OCI-LY3 (cell line): Measurements from ENCODE around the gene VTCN1.

Experiments
- H2AFZ ChIP-seq: fragments of 200-600, 300-600 bp; shearing (Covaris generic); 2 replicates; pipeline ENCODE4 v1.6.0; 2014; ENCODE audit warnings: antibody characterized with exemption, low read depth, low read length
- H3K27ac ChIP-seq: fragments of 200-600, 300-600 bp; sonication (generic); 2 replicates; pipeline ENCODE4 v1.5.1; 2014; ENCODE audit warnings: mild to moderate bottlenecking, low read length, moderate library complexity, mixed read lengths
- H3K27me3 ChIP-seq: fragments of 200-600, 300-600 bp; sonication (generic); 2 replicates; pipeline ENCODE4 v1.6.1; 2014; ENCODE audit warnings: low read depth, low read length, mixed read lengths
- H3K36me3 ChIP-seq: fragments of 200-600, 300-600 bp; sonication (generic); replicated peaks from 2 replicates; pipeline ENCODE3; 2014; ENCODE audit warnings: low read depth, low read length, mixed read lengths
- H3K4me1 ChIP-seq: fragments of 300-600, 200-600 bp; sonication (generic); 2 replicates; pipeline ENCODE4 v1.6.1; 2014; ENCODE audit warnings: low read length, mixed read lengths
- H3K4me2 ChIP-seq: fragments of 200-600, 300-600 bp; sonication (generic); 2 replicates; pipeline ENCODE4 v1.6.1; 2014; ENCODE audit warnings: low read length, mixed read lengths
- H3K4me3 ChIP-seq: fragments of 300-600, 200-600 bp; sonication (generic); 2 replicates; pipeline ENCODE4 v1.5.1; 2014; ENCODE audit warnings: antibody characterized with exemption, mild to moderate bottlenecking, low read length, moderate library complexity
- H3K79me2 ChIP-seq: fragments of 300-600, 200-600 bp; shearing (Covaris generic); 2 replicates; pipeline ENCODE4 v1.6.1; 2014; ENCODE audit warnings: mild to moderate bottlenecking, low read length, mixed read lengths
- H3K9ac ChIP-seq: fragments of 300-600, 200-600 bp; shearing (Covaris generic); 2 replicates; pipeline ENCODE4 v1.6.0; 2014; ENCODE audit warnings: mild to moderate bottlenecking, low read length, moderate library complexity
- H3K9me3 ChIP-seq: fragments of 200-600, 300-600 bp; shearing (Covaris generic); 2 replicates; pipeline ENCODE4 v1.6.1; 2014; ENCODE audit warnings: low read length, mixed read lengths; ENCODE audit not compliant: insufficient read depth
- H4K20me1 ChIP-seq: fragments of 200-600, 300-600 bp; sonication (generic); 2 replicates; pipeline ENCODE4 v1.6.1; 2016; ENCODE audit warnings: low read length, mixed read lengths; ENCODE audit not compliant: insufficient read depth
- EZH2phosphoT487 ChIP-seq: fragments of 200-600 bp; shearing (Covaris generic); IDR thresholded peaks from 2 replicates; pipeline ENCODE4 v1.6.1; 2018; ENCODE audit warnings: antibody characterized with exemption, mixed run types, low read depth
- TF ChIP-seq, protein P1 (sequence below): fragments of 200-600, 300-600 bp; sonication (generic); IDR thresholded peaks from 2 replicates; pipeline ENCODE4 v1.5.1; 2014; ENCODE audit warnings: antibody characterized with exemption, low read length, low read depth

The VTCN1 gene

GRCh38 chr1:117114877-117115276, 95.8 kb downstream of the VTCN1 start:
- TF ChIP-seq EZH2phosphoT487: no peak
- TF ChIP-seq, protein P1, sequence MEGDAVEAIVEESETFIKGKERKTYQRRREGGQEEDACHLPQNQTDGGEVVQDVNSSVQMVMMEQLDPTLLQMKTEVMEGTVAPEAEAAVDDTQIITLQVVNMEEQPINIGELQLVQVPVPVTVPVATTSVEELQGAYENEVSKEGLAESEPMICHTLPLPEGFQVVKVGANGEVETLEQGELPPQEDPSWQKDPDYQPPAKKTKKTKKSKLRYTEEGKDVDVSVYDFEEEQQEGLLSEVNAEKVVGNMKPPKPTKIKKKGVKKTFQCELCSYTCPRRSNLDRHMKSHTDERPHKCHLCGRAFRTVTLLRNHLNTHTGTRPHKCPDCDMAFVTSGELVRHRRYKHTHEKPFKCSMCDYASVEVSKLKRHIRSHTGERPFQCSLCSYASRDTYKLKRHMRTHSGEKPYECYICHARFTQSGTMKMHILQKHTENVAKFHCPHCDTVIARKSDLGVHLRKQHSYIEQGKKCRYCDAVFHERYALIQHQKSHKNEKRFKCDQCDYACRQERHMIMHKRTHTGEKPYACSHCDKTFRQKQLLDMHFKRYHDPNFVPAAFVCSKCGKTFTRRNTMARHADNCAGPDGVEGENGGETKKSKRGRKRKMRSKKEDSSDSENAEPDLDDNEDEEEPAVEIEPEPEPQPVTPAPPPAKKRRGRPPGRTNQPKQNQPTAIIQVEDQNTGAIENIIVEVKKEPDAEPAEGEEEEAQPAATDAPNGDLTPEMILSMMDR: no peak
- Histone ChIP-seq H3K9me3 (no peaks in the 10 kb centered on the region), H3K4me2 (no peak overlapping the region), H4K20me1 (no peaks in the 10 kb centered on the region), H2AFZ (no peak overlapping the region), H3K27ac (no peak overlapping the region), H3K4me3 (no peak overlapping the region), H3K4me1 (no peaks in the 10 kb centered on the region), H3K27me3 (no peaks in the 10 kb centered on the region), H3K79me2 (no peaks in the 10 kb centered on the region), H3K9ac (no peak overlapping the region), H3K36me3 (no peaks in the 10 kb centered on the region)

DNA sequence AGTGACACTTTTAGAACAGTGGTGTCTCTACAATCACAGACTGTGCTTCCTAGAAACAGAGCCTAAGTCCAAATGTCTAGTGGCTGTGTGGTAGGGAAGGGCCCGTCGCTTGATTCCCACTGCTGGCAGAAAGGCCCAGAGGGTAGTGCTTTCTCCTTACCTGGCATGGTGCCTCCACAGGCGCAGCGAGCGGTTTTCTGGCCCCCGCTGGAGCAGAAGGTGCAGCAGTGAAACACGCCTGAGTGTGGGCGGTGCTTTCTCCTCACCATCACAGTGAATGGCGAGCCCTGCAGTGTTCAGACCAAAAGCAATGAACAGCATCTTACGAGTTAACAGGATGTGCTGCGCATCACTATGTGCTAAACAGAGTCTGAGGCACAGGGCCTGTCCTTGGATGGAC, 97.5 kb downstream of the VTCN1 start:
- Histone ChIP-seq H3K36me3 (no peaks in the 10 kb centered on the region), H3K4me2 (no peak overlapping the region), H3K9ac (no peak overlapping the region), H3K4me3 (no peak overlapping the region), H3K4me1 (no peaks in the 10 kb centered on the region), H3K27me3 (no peaks in the 10 kb centered on the region), H3K79me2 (no peaks in the 10 kb centered on the region), H3K27ac (no peak overlapping the region), H4K20me1 (no peaks in the 10 kb centered on the region), H2AFZ (no peak overlapping the region), H3K9me3 (no peaks in the 10 kb centered on the region)
- TF ChIP-seq, protein P1: no peak
- TF ChIP-seq EZH2phosphoT487: no peak

DNA sequence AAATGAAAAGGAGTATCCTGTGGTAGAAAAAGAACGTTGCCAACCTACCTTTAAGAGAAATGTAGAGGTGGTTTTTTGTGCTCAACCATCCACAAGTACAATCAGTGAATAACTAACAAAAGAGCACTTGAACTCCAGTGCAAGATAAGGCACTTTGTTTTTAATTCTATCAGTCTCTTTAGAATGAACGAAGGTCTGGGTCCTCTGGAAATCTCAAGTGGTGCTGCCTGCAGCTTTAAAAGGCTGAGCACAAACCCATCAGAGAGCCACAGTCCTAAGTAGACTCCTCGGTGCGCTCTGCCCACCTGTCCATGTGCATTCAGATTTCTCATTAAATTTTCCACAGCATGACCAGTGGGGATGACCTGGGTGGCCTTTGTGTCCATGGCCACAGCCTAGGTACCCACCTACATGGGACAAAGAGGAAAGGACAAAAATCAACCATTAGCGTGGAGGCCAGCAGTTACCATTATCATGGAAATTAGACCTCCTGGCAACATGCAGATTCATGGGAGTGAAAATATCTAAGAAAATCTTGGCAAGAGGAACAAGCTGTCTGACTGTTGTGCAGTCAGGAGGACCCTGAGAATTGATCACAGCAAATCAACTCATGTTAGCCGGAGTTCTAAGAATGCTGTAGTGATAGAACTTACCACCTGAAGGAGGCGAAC, 98.5 kb downstream of the VTCN1 start:
- Histone ChIP-seq H3K4me1 (no peaks in the 10 kb centered on the region), H3K4me2 (no peak overlapping the region), H3K27me3 (no peaks in the 10 kb centered on the region), H3K27ac (no peak overlapping the region), H3K9ac (no peak overlapping the region), H3K79me2 (no peaks in the 10 kb centered on the region), H4K20me1 (no peaks in the 10 kb centered on the region), H3K9me3 (no peaks in the 10 kb centered on the region), H3K4me3 (no peak overlapping the region), H2AFZ (no peak overlapping the region), H3K36me3 (peaks cover 3% of the 10 kb centered on the region)
- TF ChIP-seq EZH2phosphoT487: no peak
- TF ChIP-seq, protein P1: no peak

DNA sequence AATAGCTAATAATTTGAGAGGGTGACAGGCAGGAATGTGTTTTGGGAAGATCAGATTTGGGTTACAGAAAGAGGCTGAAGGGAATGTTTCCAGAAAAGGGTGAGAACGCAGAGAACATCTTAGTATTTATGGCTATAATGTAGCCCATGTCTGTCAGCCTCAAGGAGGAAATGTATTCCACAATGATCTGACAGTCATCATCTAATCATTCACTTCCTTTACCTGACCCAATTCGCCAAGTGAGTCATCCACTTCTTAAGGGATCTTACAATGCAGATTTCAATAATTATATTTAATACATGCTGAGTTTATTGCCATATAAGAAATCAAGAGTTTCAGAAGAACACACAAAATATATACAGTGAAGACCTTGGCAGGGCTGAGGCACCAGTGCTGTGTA, 100.0 kb downstream of the VTCN1 start:
- H3K27me3 ChIP-seq: no peaks in the 10 kb centered on the region
- no peak overlapping the region for H3K9ac ChIP-seq
- H3K9me3 ChIP-seq: no peaks in the 10 kb centered on the region
- H3K4me3 ChIP-seq: no peak overlapping the region
- TF ChIP-seq EZH2phosphoT487: no peak
- TF ChIP-seq, protein P1: no peak
- no peaks in the 10 kb centered on the region for H4K20me1 ChIP-seq
- no peak overlapping the region for H2AFZ ChIP-seq
- no peak overlapping the region for H3K4me2 ChIP-seq
- peaks cover 10% of the 10 kb centered on the region for H3K36me3 ChIP-seq
- no peak overlapping the region for H3K27ac ChIP-seq
- no peaks in the 10 kb centered on the region for H3K4me1 ChIP-seq
- no peaks in the 10 kb centered on the region for H3K79me2 ChIP-seq
